OCI-LY7 (cell line): ENCODE measurements around the gene DNAH9.

Experiments used
- CTCF ChIP-seq: fragments of 200-600 bp; sonication (generic); conservative IDR thresholded peaks from 2 replicates; pipeline ENCODE4 v1.5.1; 2014; ENCODE audit warnings: mild to moderate bottlenecking, antibody characterized with exemption, low read length, moderate library complexity, mixed read lengths
- EZH2phosphoT487 ChIP-seq: fragments of 200-600 bp; sonication (generic); IDR thresholded peaks from 2 replicates; pipeline ENCODE4 v1.6.1; 2018; ENCODE audit warnings: low read depth, borderline replicate concordance, mild to moderate bottlenecking, mixed run types, antibody characterized with exemption, low read length, moderate library complexity, mixed read lengths

DNA sequence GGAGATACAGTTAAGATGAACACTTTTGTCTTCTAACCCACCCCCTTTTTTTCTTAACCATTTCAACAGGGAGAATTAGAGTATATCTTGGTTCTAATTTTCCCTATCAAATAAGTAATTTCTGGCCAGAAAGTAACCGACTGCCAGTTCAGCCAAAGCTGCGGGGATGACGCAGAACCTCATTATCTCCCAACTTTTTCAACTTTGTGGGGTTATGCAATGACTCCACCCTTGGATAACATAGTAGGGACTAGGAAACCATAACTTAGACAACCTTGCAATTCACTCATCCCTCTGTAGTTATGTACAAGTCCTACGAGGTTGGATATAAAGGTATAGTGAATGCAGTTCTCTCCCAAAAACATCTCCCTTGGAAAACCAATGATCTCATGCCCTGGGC is 215.0 kb downstream of the DNAH9 start:
- no peak for TF ChIP-seq CTCF
- TF ChIP-seq EZH2phosphoT487, result no peak
